ENCODE results near the gene SCAMP5.
A peak's percentile ranks its signal among the peaks of the same experiment; 100 is the strongest.

SCAMP5 gene

DNA sequence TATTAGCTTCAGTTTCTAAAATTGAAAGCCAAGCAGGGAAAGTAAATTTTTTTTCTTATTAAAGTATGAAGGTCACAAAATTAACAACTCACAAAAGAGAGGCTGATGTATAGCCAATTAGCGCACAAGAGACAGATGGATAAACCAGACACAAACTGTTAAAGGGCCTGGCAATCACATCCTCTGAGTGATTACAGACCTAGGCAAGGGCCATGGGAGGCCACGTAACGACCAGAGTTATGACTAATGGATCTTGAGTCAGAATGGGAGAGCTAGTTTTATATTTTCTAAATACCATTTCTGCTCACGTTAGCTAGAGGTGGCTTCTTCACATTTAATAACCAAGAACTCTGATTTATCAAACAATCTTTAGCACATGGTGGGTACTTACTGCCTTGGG is 17.8 kb upstream of the SCAMP5 start:
- DNase-seq: no peak

DNA sequence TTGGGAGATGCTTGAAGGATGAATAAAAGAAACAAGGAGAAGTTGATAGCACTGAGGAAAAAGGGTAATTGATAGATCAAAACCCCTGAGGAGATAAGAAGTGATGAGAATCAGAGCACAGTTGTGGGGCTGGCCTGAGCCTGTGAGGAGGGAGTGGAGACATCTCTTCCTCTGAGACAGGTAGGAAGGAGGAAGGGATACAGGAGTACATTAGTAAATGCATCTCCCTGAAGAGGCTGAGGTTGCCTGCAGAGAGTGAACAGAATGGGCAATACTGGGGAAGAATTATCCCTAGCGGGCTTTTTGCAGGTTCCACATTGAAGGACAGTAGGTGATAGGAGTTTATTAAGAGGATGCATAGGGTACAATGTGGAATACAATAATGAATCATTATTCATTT is 17.3 kb upstream of the SCAMP5 start:
- no peak for DNase-seq

DNA sequence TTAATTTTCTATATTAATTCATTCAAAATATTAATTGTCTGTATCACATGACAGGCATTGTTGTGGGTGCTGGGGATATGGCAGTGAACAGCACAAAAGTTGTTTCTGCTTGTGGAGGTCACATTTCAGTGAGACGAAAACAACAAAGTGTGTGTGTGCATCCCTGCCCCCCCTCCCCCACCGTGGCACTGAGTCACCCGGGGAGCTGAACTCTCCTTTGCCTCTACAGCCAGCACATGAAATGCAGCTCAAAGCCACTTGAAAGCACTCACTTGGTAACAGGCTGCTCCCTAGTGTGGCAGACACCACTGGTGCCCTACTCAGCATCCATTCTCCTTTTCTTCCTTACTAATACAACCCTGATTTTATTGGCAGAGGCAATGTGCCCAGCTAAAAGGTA is 16.9 kb upstream of the SCAMP5 start:
- DNase-seq: no peak

DNA sequence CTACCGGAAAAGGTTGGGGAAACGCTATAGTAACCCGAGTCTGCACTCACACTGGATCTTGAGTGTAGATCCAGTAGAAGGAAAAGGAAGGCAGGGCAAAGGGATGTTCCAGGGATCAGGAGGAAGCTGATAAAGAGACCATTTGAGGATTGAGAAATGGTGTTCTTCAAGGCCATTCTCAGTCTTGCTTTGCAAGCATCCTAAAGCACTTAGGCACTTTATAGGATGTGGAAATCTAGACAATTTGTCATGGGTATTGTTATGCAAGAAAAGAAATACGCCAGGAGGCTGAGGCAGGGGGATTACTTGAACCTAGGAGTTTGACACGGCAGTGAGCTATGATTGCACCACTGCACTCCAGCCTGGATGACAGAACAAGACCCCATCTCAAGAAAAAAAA is 13.2 kb upstream of the SCAMP5 start:
- no peak for DNase-seq

DNA sequence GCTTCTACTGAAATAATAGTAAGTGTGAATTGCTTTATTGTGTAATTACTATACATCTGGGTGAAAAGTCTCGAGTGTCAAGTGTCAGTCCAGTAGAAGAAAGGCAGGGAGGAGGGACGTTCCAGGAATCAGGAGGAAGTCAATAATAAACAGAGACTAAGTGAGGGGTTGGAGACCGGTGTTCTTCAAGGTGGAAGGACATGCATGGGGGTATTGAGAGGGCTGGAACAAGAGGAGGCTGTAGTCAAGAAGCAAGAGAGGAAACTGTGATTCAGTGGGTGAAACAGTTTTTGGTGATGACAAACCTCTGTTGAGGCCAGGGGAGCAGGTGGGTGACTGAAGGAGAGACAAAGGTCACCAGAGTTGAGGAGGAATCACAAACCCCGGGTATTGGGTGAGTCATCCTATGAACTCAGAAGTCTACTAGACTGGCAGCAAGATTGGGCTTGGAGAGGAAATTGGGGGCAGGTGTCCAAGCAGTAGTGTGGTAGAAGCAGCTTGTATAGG is 11.6 kb upstream of the SCAMP5 start:
- DNase-seq: no peak

DNA sequence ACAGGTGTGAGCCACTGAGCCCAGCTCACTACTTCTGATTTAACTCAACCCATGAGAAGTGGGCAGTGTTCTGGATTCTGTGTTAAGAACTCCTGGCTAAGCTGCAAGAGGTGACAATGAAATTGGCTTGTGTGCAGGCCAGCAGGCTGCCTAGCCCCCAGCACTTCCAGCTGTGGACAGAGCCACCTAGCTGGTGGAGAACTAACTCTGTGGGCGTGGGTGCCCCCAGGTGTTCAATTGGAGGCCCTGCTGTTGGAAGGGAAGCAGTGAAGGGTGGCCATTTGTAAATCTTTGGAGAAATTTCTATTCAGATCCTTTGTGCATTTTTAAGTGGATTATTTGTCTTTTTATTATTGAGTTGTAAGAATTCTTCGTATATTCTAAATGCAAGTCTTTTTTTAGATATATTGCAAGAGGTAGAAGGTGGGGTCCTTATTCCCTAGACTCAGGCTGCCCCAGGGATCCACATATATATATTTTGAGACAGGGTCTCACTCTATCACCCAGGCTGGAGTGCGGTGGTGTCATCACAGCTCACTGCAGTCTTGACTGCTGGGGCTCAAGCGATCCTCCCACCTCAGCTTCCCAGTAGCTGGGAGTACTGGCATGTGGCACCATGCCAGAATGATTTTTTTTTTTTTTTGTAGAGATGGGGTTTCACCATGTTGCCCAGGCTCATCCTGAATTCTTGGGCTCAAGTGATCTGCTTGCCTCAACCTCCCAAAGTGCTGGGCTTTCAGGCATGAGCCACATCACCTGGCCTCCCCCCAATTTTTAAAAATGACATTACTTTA is 7.2 kb upstream of the SCAMP5 start:
- no peak for DNase-seq

DNA sequence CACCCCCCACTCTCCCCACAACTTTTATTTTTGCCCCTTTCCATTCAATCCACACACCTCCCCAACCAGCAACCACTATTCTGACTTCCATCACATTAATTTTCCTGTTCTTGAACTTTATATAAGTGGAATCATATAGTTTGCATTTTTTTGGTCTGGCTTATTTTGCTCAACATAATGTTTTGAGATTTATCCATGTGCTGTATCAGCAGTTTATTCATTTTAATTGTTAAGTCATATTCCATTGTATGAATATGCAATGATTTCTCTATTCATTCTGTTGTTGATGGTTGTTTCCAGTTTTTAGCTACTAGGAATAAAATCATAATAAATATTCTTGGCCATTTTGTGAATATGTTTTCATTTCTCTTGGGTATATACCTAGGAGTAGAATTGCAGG is 5.8 kb upstream of the SCAMP5 start:
- no peak for DNase-seq

DNA sequence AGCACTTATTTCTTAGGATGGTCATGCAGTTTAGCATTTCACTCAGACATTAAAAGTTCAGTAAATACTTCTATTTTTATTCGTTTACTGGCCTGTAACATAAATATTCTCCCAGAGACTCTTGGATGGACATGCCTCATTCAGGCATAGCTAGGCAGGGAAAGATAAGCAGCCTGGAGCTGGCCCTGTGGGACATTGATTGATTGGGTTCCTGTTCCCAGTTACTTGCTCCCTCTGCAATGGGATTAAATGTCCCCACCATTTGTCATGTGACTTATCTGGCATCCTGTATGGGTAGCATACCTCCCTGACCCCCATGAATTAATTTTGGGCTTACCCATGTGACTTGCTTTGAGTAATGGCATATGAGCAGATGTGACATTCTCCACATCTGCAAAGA is 2.7 kb upstream of the SCAMP5 start:
- DNase-seq: no peak

DNA sequence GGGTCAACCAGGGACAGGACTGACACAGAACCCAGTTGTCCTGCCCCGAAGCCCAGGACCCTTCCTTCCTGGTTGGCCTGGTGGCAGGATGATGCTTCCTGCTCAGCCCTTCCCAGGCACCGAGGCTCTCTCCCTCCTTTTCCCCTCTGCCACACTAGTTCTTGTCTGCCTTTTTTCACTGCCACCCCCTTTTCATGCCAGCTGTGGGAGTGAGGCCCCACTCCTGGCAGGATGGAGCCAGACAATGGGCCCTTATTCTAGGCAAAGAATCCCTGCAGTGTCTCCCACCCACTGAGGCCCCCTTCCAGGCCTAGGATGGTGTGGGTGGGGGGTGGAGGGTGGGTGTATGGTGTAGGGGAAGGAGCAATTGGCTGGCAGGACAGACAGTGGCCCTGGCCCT is 1.1 kb upstream of the SCAMP5 start:
- DNase-seq: no peak

DNA sequence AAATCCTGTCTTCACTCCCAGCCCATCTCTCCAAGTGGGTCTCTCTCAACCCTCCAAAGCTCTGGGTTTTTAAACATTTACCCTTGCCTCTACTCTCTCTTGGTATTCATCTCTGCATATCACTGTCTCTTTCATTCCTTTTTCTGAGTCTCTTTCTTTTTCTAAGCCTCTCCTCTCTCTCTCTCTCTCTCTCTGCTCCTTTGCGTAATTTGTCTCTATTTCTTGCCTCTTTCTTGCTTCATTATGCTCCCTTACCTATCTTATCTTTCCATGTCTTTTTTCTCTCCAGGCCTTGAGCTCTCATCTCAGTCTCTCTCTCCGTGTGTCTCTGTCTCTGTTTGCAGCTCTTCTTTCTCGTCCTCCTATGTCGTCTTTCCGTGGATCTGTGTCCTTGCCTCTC is 678 bp upstream of the SCAMP5 start:
- no peak for DNase-seq

DNA sequence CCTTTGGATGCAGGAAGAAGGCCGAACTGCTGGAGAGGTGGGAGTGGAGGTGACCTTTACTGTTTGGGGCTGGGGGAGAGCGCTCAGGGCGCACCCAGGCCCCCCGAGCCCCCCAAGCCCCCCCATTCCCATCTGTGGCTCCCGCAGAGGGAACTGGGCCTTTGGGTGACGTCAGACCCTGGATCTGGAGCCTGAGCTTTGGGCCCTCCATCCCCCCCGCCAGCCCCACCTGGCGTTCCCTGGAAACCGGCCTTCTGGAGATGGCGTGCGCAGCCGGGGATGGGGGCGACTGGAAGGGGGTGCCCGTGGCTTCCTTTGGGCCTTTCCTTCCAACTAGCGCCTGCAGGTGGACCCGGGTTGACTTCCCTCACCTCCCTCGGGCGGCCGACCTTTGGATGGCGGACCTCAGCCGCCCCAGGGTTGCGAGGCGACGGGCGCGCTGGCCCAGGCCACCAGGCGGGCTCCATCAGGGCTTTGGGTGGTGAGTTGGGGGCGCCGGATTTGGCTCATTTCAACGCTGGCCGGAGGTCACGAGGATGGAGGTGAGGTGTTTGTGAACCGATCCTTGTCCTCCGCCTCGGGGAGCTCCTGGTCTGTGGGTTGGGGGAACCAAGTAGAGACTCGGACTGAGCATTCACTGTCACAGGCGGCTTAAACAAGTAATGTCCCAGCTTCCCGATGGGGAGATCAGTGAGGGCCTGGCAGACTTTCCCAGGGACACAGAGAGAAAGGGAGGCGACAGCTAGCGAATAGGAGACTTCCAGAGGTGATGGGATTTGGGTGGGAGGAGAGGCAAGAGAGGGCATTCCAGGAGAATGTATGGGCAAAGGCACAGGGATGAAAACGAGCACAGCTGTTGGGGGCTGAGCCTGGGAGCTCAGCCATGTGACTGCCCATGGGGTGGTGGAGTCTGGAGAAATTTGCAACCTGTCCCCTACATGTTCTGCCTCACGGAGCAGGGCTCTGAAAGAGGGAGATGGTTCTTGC is 709 bp downstream of the SCAMP5 start:
- DNase-seq: peak in 1 of 2 experiments; percentile 27

DNA sequence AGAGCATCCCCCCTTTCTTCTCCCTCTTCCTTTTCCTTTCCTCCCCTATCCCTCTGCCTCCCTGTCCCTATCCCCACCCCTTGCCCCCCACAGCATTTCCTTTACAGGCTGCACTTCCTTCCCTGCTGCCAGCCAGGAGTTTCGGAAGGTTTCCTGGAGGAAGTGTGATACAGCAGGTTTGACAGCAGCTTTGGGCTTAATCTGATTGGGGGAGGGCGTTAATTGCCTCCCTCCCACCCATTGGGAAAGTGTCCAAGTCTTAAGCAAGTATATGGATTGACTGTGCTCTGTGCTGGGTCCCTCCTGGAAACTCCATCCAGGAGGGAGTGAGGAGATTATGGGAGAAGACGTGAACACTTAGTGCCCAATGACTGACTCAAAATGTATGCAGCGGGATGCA is 1.8 kb downstream of the SCAMP5 start:
- DNase-seq: no peak

DNA sequence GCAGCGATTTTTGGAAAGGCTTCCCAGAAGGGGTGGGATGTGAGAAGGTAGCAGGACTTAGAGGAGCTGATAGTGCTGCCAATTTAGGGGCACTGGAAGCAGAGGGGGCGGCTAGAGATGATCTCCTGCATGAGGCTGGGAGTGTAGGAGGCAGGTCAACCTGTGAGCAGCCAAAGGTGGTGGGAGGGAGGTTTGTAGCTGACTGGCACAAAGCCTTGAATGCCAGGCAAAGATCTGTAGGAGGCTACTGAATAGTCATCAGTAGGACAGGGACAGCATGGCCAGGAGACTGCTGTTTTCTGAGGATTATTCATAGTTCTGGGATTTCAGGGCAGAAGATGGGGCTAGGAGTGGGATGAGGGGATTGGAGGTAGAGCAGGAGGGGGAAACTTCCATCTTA is 2.2 kb downstream of the SCAMP5 start:
- no peak for DNase-seq

DNA sequence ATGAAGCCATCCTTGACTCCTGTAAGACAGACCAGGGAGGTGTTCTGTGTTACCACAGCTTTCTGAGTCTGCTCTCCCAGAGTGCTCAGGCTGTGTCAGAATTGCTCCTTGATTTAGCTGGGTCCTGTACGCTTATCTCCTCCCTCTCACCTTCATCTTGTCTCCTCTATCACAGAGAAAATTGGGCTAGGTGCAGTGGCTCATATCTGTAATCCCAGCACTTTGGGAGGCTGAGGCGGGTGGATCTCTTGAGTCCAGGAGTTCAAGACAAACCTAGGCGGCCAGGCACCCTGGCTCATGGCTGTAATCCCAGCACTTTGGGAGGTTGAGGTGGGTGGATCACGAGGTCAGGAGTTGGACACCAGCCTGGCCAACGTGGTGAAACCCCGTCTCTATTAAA is 5.9 kb downstream of the SCAMP5 start:
- no peak for DNase-seq

DNA sequence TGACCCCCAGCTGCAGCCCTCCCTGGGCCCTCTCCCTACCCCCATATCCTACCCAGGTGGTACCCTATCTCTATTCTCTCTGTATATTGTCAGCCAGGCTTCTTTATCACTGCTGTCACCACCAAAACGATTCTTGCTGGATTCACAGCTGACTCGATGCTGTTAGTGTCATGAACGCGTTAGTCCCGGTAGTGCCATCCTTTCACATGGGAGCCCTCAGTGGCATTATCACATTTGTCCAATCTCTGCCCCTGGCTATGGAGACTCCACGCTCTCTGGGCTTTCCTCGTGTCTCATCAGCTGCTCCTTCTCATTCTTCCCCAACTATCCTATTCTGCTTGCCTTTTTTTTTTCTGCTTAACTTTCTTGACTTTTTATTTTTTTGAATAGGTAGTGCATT is 7.0 kb downstream of the SCAMP5 start:
- DNase-seq: no peak

DNA sequence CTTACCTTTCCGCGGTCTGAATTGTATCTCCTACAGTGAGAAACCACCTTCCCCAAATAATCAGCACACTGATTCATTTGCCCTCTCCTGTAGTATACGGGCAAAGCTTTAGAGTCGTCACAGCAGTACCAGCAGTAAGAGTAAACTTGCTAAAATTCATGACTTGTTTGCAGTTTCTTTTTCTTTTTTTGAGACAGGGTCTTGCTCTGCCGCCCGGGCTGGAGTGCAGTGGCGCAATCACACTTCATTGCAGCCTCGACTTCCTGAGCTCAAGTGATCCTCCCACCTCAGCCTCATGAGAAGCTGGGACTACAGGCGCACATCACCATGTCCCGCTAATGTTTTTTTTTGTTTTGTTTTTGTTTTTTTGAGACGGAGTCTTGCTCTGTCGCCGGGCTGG is 11.9 kb downstream of the SCAMP5 start:
- DNase-seq: no peak

DNA sequence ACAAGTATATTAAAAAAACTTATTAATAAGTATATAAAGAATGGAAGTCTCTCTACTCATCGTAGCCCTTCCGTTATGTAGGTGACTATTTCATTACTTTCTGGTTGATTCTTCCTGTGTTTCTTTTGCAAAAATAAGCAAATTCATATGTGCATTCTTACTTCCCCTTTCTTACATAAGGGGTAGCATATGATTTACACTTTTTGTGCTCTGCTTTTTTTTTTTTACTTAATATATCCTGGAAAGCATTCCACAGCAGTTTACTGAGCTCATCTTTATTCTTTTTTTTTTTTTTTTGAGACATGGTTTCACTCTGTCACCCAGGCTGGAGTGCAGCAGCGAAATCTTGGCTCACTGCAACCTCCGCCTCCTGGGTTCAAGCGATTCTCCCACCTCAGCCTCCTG is 12.9 kb downstream of the SCAMP5 start:
- DNase-seq: no peak

DNA sequence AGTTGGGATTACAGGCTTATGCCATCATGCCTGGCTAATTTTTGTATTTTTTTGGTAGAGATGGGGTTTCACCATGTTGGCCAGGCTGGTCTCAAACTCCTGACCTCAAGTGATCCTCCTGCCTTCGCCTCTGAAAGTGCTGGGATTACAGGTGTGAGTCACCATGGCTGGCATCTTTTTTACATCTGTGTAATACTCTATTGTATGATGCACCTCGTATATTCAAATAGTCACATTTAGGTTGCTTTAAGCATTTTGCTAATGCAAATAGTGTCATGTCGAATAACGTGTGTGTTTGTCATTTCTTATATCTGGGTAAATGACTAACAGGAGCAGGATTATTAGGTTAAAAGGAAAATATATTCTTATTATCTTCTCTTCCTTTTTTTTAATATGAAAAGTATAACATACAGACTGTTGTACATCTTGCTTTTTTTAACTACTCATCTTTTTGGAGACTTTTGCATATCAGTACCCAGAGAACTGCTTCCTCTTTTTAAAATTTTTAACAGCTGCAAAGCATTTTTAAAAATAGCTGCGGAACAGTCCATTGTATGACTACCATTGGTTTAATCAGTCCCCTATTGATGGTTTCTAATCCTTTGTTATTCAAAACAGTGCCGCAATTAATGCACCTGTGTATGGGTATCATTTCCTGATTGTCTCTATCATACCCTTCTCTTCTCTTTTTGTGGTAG is 13.4 kb downstream of the SCAMP5 start:
- no peak for DNase-seq

DNA sequence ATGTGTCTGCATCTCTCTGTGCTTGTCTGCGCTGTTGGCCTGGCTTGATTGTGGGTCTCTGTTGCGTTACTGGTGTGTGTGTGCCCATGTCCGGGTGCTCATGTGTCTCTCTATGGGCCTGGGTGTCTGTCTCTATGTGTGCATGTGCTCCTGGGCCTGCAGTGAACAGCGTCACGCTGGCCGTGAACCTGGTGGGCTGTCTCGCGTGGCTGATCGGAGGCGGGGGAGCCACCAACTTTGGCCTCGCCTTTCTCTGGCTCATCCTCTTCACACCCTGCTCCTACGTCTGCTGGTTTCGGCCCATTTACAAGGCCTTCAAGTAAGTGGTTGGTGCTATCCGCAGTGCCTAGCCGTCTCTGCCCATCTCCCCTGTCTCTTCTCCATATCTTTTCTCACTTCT is 21.1 kb downstream of the SCAMP5 start:
- DNase-seq: no peak

DNA sequence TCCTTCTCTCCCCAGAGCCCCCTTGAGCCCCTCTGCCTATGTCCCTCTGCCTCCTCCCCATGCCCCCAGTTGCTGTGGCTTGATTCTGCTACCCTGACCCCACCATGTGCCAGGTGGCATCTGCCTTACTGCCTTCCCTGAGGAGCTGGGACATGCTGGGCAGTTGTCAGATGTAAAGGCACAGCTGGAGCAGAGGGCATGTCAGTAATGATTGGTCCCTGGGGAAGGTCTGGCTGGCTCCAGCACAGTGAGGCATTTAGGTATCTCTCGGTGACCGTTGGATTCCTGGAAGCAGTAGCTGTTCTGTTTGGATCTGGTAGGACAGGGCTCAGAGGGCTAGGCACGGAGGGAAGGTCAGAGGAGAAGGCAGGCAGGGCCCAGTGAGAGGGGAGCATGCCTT is 24.6 kb downstream of the SCAMP5 start:
- no peak for DNase-seq

DNA sequence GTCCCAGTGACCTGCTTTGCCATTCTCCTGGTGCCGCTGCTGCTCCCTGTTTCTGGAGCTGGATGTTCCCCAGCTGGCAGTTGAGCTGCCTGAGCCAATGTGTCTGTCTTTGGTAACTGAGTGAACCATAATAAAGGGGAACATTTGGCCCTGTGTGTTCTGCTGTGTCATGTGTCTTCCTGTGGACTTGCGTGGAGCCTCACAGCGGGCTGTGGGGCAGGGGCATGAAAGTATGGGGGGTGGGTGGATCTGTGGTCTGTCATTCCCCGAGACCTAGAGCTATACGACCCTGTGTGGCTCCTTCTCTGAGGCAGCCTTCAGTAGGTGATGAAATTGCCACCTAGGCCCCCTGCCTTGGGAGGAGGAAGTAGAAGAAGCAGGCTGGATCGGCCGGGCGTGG is 26.0 kb downstream of the SCAMP5 start:
- DNase-seq: no peak

DNA sequence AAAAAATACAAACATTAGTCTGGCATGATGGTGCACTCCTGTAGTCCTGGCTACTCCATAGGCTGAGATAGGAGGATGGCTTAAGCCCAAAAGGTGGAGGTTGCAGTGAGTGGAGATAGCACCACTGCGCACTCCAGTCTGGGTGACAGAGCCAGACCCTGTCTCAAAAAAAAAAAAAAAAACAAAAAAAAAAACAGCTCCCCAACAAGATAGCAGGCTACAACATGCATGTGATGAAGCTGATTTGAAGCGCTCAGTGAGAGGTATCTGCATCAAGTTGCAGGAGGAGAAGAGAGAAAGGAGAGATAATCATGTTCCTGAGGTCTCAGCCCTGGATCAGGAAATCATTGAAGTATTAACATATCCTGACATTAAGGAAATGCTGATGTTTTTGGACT is 27.4 kb downstream of the SCAMP5 start:
- DNase-seq: no peak

DNA sequence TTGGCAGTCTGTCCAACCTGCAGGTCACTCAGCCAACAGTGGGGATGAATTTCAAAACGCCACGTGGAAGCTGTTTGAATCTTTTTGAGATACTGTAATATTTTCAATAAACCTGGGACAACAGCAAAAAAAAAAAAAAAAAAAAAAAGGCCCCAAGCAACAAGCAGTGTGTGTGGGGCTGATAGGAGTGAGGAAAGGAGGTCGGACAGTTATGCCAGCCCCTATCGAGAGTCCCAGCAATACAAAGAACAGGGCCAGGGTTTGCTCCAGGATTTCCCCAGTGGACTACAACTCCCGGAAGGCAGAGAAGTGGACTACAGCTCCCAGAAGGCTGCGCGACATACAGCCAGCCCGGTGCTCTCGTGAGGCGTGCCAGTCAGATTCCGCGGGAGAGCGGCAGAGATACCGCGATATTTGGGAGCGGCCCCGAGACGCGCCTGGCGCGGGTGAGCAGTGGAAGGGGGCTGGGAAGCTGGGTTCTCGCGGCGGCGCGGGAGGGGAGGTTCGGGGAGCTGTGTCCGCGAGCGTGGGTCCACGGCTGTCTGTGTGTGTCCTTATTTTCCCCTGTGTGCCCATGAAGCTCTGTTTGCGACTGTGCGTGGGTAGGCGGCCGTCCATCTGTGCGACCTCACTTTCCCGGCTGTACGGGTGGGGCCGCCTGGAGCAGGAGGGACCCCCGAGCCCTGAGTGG is 28.0 kb downstream of the SCAMP5 start, which contains the start of gene PPCDC:
TSS of gene PPCDC (plus strand) at position 410 of the 691 bp plus-strand sequence. CDS start 4,729 bp downstream, outside the sequence.
- peak; percentile 48 to 94 for DNase-seq

Data from cerebellar nuclear complex (tissue), 1 donor.